ENCODE results near the gene PRKCG.

PRKCG gene

DNA sequence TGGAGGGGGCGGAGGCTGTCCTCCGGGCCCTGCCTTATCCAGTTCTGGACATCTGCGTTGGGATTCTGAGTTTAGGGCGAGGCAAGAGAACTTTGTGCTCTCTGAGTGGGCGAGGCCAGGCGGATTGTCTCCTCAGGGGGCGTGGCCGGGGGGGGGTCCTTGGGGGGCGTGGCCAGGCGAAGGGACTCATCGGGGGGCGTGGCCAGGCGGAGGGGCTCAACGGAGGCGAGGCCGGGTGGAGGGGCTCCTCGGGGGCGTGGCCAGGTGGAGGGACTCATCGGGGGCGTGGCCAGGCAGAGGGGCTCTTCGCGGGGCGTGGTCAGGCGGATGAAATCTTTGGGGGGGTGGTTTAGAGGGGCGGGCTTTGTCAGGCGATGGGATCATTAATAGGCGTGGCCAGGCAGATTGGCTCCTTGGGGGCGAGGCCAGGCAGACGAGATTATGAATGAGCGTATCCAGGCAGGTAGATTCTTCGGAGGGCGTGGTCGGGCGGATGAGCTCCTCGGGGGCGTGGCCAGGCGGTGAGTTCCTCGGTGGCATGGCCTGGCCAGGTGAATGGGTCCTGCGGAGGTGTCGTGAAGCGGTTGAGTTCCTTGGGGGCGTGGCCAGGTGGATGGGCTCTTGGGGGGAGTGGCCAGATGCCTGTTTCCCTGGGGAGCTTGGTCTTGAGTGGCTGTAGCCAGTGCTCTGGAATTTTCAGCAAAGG, 16.8 kb downstream of the PRKCG start:
- no peak for DNase-seq (ENCODE audit: low read depth)

DNA sequence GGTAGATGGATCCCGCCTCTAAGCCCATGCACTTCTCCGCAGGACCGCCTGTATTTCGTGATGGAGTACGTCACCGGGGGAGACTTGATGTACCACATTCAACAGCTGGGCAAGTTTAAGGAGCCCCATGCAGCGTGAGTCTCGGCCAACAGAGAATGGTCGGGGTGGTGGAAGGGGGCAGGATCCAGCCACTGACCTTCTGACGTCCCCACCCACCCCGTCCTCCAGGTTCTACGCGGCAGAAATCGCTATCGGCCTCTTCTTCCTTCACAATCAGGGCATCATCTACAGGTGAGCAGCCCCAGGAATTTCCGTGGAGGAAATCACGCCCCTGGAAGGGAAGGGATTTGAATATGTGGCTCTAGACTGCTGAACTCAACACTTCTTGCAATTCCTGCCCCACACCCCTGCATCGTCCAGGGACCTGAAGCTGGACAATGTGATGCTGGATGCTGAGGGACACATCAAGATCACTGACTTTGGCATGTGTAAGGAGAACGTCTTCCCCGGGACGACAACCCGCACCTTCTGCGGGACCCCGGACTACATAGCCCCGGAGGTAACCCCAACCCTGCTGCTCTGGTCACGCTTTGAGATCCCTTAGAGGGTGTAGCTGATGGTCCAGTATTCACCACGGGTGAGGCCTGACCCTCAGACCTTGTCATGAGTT, 18.3 kb downstream of the PRKCG start:
- DNase-seq (ENCODE audit: low read depth), result no peak

DNA sequence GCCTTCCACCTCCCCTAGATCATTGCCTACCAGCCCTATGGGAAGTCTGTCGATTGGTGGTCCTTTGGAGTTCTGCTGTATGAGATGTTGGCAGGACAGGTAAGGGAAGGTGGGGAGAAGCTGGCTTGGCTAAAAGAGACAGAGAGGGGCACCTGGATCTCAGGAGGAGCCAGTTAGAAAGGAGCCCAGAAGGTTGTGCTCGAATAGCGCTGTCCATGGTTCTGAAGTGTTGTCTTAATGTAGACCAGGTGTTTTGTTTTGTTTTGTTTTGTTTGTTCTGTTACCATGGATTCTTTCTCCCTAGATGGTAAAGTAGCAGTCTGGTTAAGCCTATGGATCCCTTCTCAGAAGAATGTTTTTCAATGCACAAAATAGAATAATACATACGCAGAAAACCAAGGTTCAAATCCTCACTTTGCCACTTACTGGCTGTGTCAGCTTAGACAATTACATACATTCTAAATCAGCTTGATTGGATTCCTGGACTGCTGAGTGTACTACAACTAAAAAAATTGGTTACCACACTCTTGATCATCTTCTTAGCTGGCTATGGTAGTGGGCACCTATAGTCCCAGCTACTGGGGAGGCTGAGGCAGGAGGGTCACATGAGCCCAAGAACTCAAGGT, 21.2 kb downstream of the PRKCG start:
- DNase-seq (ENCODE audit: low read depth), result no peak

DNA sequence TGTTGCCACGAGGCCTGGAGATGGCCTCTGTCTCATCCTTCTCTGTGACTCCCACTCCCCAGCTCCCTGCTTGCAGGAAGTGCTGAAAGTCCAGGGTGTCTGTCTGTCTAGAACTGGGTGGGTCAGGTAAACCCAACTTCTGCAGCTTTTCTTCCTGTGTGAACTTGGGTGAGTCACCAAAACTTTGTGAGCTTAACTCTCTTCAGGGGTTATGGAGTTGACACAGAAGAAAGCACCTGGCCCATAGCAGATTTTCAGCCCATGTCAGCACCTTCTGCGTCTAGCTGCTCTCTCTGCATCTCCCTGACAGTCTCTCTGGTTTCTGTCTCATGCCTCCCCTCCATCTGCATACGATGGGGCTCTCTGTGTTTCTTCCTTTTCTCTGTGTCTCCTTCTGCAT, 22.9 kb downstream of the PRKCG start:
- DNase-seq (ENCODE audit: low read depth), result no peak

DNA sequence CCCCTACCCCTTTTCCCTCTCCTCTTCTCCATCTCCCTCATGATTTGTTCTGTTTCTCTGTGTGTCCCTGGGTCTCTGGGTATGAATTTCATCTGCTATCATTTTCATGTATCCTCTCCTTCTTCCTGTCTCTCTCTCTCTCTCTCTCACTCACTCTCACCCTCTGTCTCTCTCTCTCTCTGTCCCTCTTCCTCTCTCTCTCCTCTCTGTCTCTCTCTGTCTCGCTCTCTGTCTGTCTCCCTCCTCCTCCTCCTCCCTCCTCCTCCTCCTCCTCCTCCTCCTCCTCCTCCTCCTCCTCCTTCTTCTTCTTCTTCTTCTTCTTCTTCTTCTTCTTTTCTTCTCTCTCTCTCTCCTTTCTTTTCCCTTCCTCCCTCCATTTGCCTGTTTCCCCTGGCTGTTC, 23.8 kb downstream of the PRKCG start:
- DNase-seq (ENCODE audit: low read depth), result no peak

DNA sequence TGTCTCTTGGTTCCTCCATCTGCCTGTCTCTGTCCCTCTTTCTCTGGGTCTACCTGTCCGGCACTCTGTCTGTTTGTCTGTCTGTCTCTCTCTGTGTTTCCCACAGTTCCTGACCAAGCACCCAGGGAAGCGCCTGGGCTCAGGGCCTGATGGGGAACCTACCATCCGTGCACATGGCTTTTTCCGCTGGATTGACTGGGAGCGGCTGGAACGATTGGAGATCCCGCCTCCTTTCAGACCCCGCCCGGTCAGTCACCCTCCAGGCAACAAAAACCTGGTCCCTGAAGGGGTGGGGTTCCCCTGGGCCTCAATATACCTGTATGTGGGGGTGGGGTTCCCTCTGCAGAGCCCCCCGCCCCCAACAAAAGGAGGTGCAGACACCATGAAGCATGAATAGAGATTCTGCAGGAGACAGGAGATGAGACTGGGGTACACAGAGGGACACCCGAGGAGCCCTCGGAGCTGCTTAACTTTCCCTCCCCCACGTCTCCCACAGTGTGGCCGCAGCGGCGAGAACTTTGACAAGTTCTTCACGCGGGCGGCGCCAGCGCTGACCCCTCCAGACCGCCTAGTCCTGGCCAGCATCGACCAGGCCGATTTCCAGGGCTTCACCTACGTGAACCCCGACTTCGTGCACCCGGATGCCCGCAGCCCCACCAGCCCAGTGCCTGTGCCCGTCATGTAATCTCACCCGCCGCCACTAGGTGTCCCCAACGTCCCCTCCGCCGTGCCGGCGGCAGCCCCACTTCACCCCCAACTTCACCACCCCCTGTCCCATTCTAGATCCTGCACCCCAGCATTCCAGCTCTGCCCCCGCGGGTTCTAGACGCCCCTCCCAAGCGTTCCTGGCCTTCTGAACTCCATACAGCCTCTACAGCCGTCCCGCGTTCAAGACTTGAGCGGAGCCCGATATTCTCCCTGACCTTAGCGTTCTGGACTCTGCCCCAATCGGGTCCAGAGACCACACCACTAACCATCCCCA, 24.5 kb downstream of the PRKCG start:
- DNase-seq (ENCODE audit: low read depth), result peak; percentile 45

DNA sequence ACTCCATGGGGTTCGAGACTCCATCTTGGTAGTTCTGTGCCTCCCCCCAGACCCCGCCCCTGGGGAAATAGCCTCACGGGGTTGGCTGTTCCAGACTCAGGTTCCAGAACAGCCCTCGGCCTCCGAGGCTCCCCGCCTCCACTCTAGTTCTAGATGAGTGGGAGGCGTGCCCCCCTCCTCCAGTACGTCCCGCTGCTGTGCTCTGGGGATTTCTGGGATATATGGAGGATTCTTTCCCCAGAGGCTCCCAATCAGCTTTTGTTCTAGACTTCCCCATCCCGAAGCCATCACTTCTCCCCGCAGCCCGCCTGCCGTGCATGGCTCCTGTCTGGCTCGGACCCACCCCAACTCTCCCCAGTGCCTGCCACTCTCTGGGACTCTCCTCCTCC, 25.2 kb downstream of the PRKCG start:
- no peak for DNase-seq (ENCODE audit: low read depth)

DNA sequence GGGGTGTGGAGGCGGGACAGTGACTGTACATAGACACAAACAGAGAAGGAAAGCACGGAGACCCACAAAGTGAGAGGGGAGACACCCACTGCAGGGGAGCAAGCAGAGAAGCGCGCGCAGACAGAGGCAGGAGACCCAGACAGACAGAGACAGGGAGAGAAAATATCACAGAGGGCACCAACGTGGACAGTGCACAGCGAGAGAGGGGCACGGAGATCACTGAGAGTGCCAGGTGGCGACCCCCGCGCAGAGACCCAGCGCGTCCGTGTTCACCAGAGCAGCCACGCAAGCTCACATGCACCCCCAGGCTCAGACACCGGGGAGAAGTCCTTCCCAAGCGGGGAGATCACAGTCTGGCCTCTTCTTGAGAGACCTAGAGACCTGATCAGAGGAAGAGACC, 25.7 kb downstream of the PRKCG start:
- no peak for DNase-seq (ENCODE audit: low read depth)

DNA sequence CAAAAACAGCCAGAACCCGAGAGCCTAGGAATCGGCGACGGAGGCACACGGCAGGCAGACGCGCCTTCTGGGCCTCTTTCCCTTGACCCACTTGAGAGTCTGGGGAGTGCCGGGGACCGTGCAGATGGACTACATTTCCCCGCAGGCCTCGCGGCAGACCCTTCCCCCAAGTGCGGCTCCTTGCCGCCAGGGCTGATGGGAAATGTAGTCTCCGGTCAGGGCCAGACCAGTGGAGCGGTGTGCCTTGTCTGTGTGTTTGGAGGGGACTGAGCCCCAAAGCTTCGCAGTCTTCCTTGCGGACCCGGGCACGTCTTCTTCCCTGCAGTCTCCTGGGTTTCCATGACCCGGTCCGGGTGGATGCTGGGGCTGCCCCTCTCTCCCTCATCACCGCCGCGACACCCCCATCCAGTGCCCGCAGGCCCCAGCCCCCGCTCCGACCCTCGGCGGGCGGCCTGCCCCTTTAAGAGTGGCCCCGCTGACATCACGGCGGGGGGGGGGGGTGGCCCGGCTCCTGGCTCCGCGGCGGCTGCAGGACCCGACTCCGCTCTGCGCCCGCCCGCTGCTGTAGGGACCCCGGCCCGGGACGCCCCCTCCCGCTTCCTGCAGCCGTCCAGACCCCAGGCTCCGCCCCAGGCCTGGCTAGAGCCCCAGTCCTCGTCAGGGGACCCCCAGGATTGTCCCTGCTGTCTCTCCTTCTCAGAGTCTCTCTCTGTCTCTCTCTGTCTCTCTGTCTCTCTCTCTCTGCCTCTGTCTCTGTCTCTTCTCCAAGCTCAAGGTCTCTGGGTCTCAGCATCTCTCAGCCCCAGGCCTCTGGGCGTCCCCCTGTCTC, 26.3 kb downstream of the PRKCG start:
- peak; percentile 7 for DNase-seq (ENCODE audit: low read depth)

DNA sequence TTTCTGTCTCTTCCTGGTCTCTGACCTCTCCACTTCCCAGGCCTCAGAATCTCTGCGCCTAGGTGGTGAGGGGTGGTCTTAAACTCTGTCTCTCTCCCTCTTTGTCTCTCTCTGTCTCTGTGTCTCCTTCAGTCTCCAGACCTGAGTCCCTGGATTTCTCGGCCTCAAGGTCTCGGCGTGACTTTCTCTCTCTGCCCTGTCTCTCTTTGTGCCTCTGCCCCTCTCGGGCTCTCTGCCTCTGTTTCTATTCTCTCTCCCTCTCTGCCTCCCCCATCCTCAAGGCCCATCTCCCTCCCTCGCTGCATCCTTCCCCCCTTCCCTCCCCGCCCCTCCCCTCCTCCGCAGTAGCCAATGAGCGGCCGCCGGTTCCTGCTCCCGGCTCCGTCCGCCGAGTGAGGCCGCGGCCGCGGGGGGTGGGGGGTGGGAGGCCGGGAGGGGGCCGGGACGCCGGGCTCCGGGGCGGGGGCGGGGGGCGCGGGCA, 27.0 kb downstream of the PRKCG start, which contains the start of gene CACNG7:
Gene CACNG7 (plus strand): TSS at position 344 of the 481 bp plus-strand sequence. CDS start 3,554 bp downstream, outside the sequence.
- no peak for DNase-seq (ENCODE audit: low read depth)

DNA sequence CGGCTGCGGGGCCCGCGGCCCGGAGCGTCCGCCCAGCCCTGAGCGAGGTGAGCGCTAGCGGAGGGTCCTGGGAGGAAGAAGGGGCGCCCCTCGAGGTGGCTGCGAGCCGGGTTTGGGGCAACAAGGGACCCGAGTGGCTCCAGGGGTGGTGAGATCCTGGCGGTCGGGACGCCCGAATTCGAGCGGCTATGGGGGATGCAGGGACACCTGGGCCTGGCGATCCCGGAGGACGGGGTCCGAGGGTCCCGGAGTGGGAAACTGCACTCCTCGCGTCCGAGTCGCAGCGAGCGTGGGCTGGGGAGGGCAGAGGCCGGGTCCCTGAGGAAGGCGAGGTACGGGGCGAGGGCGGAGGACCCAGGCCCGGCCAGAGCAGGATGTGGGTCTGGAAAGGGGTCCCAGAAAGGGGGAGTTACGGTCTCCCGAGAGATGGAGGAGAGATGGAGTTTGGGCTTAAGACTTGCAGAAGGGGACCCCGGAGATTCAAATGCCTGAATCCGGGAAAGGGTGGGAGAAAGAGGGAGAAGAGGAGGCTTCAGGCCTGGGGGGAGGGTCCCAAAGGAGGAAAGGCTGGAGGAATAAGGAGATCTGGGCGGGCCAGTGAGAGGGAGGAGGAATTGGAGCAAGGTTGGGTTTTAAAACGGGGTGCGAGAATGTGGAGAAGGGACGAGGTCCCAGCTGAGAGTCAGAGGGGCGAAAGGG, 27.6 kb downstream of the PRKCG start:
- no peak for DNase-seq (ENCODE audit: low read depth)

DNA sequence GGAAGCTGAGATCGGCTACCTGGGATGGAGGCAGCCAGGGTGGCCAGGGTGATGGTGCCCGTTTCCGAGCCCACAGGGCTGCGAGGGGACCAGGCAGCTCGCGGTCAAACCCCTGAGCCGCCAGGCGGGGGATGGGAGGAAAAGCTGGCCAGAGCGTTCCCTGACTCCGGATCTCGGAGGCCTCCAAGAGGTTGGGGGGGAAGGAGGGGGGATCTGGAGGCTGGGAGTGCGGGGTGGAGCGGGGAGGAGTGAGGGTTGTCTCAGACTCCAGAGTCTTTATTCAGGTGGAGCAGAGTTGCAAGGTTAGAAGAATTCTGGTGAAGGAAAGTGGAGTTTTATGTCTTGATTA, 28.1 kb downstream of the PRKCG start:
- DNase-seq (ENCODE audit: low read depth), result no peak

DNA sequence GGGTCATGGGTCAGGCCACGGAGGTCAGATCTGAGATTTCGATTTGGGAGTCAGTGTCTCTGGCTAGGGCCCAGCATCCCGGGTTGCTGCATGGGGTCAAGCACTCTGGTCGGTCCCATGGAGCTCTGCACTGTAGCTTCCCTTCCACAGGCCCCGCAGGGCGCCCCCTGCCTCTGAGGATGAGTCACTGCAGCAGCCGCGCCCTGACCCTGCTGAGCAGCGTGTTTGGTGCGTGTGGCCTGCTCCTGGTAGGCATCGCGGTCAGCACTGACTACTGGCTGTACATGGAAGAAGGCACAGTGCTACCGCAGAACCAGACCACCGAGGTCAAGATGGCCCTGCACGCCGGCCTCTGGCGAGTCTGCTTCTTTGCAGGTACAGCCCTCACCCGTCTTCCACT, 30.7 kb downstream of the PRKCG start:
- no peak for DNase-seq (ENCODE audit: low read depth)

DNA sequence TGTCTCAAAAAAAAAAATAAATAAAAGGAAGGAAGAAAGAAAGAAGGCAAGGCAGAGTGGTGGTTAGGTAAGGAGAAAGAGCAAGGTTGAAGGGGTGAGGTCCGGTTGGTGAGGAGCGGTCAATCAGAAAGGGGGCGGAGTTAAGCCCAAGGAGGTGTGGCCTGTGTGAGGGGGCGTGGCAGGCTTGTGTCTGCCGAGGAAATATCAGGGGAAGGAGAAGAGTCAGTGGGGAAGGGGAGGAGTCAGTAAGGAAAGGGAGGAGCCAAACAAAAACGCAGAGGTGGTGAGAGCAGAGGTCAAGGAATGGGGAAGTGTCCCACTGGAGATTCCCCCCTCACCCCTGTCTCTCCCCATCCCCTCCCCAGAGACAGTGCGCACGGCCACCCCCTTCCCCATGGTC, 33.0 kb downstream of the PRKCG start:
- no peak for DNase-seq (ENCODE audit: low read depth)

DNA sequence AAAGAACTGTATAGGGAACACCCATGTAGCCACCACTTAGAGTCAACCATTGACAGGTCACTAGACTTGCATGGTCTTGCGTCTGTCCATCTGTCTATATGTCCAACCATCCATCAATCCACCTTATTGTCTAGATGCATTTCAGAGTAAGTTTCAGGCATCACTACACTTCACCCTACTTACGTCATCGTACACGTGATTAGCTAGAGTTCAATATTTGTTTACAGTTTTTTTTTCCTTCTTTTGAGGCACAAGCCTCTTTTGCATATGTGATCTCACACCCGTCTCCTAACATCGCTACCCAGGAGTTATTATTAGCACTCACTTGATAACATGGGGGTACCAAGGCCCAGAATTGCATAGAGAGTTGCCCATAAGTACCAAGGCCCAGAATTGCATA, 34.0 kb downstream of the PRKCG start:
- no peak for DNase-seq (ENCODE audit: low read depth)

DNA sequence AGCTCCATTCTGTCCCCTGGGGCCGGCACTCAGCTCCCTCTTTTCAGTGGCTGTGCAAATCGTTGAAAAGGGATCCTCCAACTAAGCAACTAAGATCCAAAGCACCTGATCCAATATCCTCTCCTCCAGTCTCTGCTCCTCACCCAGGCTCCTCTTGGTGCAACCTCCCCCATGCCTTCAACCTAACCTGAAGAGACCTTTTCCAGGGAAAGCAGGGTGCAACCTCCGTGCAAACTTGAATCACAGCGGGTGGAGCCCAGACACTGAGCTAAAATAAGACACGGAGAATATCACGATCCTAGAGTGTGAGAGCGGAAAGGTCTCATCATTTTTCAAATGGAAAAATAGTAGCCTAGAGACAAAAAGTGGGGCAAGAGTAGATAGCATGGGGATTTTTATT, 35.4 kb downstream of the PRKCG start:
- no peak for DNase-seq (ENCODE audit: low read depth)

DNA sequence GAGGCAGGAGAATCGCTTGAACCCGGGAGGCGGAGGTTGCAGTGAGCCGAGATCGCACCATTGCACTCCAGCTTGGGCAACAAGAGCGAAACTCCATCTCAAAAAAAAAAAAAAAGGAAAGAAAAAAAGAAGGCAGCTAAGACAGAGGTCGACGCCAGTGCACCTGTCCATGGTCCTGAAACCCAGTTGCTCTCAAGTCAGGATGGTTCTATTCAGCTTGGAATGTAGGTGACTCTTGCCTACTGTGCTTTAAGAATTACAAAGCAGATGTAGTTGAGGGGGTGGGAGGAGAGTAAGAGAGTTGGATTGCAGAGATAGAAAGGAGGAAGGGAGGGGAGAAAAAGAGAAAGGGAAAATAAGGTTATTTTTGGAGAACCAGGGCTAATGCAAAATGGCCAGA, 45.7 kb downstream of the PRKCG start:
- DNase-seq (ENCODE audit: low read depth), result no peak

DNA sequence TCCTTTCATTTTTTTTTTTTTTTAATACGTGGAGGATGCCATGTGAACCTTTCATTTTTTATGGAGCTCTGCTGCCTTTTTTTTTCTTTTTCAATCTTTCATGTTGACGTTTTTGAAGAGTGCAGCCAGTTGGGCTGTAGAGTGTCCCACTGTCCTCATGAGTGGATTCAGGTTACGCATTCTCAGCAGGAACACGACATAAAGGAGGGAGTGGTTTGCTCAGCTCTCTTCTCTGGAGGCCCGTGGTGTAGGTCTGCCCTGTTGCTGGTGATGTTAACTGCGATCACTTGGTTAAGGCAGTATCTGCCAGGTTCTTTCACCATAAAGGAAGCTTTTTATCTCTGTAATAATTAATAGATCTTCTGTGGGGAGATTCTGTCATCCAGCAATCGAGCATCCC, 54.0 kb downstream of the PRKCG start:
- no peak for DNase-seq (ENCODE audit: low read depth)

DNA sequence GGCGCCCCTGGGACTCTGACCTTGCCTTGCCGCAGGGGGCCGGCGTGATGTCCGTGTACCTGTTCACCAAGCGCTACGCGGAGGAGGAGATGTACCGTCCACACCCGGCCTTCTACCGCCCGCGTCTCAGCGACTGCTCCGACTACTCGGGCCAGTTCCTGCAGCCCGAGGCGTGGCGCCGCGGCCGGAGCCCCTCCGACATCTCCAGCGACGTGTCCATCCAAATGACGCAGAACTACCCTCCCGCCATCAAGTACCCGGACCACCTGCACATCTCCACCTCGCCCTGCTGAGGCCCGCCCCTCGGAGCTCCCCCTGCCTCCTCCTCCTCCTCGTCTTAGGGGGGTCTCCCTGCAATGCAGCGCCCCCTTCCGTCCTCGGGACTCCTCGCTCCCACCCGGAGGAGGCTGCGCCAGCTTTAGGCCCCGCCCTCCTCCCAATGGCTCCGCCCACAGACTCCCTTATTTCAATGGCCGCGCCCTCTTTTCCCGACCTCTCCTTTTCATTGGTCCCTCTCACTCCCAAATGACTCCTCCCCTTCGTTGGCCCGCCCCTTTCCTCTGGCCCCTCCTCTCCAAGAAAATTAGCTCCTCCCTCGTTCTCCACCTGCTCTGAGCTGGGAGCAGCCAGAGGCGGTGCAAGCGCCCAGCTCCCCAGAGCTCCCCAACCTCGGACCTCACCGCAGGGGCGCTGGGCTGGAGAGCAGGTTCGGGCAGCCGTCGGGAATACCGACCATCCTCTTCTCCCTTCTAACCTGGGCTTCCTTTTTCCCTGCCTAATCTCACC, 60.2 kb downstream of the PRKCG start:
- no peak for DNase-seq (ENCODE audit: low read depth)

DNA sequence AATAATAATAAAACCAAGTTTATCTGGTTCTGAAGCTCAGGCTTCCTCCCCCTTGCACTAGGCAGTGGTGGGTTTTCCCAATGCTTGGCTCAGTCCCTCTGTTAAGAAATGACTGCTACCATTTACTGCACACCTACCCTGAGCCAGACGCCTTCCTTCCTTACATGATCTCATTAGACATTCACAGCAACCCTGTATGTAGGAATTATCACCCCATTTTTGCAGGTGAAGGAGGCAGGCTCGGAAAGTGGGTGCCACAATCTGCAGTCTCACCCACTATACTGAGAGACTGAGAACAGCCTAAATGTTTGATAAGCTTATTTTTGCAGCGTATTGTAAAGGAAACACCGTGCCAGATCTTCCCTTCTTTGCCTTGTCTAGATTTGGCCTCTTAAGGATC, 62.4 kb downstream of the PRKCG start:
- no peak for DNase-seq (ENCODE audit: low read depth)
